Left ventricle myocardium superior (tissue), 1 donor: ENCODE data around the gene RTBDN. TPM values are rescaled to one million over a fixed set of nuclear protein-coding genes. Genes with fewer than 3 reads are reported as not detected.

Experiments used
- ATAC-seq: fragments of 200-7000 bp; cut with Tn5 transposase; one replicate; pipeline ENCODE4 v1.9.1; 2020; ENCODE audit warnings: mild to moderate bottlenecking, moderate library complexity
- DNase-seq: peaks from one replicate; pipeline ENCODE4 v3.0.0-alpha.2; 2020
- intact Hi-C: fragments of 100-400 bp; cut with micrococcal nuclease; formaldehyde crosslinking; loops from one replicate; pipeline ENCODE4 v1.11.0; 2022
- microRNA-seq: library from miRNA; unstranded; fragments of <30 nt; microRNA quantifications from one replicate; pipeline ENCODE4 v1.2.0, GENCODE V29; 2020; ENCODE audit warnings: borderline number of aligned reads
- total RNA-seq: library from RNA; stranded (reverse); fragmentation: NEBNext Ultra II Directional; extraction: Animal tissue kit (Norgen Biotek cat#: 25700); gene quantifications from one replicate; pipeline ENCODE4 v1.2.1, GENCODE V29; 2021
- donor health status: DM: no; HTN: yes; CAD: no; lungs with severe emphysema.

RTBDN gene
- total RNA-seq, 1 donor from 2014 or later: not detected

- ATAC-seq (no peak), DNase-seq (peak; percentile 74)
- intact Hi-C loops: no loop called here
Observed at GRCh38 chr19:12786141-12786870, 48.1 kb downstream of the RTBDN start.

DNA sequence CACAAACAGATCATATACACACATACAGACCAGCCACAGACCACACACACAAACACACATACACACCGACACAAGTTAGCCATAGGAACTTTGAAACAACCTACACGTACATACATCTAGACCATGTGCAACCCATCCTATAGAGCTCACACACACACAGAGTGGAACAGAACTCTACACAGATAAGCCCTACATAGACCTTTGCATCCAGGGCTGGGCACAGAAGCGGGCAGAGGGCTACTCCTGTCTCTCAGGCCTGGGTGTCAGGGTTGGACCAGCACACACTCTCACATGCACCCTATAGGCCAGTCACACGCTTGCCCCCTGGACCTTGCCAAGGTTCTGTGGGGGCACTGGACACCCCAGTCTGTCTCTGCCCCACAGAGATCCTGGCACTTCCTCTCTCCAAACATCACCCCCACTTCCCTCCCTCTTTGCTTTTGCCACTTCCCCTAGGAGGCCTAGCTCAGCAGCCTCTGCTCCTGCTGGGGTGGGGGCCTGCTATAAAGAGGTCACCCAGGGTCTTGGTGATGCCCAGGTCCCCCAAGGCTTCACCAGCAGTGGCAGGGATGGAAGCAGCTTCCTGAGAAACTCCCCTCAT, 48.8 kb downstream of the RTBDN start:
- DNase-seq (no peak), ATAC-seq (no peak)
- intact Hi-C loops: no loop called here

GRCh38 chr19:12784871-12785430, 49.4 kb downstream of the RTBDN start:
- ATAC-seq: no peak
- no peak for DNase-seq
- intact Hi-C loops: no loop called here

DNA sequence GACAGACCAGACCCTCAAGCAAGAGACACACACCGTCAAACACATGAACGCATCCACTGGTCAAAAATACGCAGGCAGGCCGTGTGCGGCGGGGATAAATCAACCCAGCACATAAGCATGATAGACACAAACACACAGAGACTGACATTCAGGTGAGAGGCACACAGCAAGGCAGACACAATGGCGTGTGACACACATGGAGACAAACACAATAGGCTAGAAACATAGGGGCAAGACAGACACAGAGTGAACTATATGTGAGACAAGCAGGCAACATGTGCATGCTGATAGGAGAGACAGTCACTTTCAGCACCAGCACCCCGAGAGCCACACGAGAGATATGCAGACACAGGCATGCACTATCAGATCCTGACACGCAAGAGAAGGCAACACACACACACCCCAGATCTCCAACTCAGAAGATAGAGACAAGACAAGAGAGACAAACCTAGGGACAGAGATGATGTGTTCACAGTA, 49.9 kb downstream of the RTBDN start:
- ATAC-seq: no peak
- intact Hi-C loops: no loop called here
- no peak for DNase-seq

DNA sequence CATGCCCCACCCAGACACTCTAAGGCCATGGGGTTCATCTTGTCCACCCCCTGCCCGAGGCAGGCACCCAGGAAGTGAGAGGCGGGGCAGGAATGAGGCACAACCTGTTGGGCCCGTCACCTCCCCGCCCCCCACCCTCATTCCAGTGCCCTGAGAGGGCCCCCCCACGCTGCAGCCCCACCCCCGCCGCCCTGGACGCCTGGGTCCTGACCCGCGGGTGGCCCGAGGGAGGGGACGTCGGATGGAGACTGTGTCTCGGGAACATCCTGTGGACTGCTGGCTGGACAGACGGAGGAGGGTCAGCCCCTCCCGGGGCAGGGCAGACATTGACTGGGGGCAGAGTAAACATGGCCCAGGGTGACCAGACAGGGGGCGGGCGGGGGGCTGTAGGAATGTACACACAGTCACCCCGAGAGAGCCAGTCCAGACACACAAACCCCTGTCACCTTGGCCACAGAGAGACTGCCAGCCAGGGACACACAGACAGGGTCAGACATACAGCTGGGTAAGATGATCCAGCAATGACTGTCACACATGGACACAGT, 50.5 kb downstream of the RTBDN start:
- intact Hi-C loops: no loop called here
- peak; percentile 71 for DNase-seq
- peak; percentile 7 for ATAC-seq

- intact Hi-C loops: no loop called here
- DNase-seq: no peak
- no peak for ATAC-seq
Observed at GRCh38 chr19:12783291-12783848, 51.0 kb downstream of the RTBDN start.

- DNase-seq (peak; percentile 96), ATAC-seq (peak; percentile 71)
- intact Hi-C loops: no loop called here
Observed at GRCh38 chr19:12782424-12783290, 51.7 kb downstream of the RTBDN start.

- no peak for DNase-seq
- intact Hi-C loops: no loop called here
- ATAC-seq: no peak
Observed at GRCh38 chr19:12782174-12782423, 52.3 kb downstream of the RTBDN start.

DNA sequence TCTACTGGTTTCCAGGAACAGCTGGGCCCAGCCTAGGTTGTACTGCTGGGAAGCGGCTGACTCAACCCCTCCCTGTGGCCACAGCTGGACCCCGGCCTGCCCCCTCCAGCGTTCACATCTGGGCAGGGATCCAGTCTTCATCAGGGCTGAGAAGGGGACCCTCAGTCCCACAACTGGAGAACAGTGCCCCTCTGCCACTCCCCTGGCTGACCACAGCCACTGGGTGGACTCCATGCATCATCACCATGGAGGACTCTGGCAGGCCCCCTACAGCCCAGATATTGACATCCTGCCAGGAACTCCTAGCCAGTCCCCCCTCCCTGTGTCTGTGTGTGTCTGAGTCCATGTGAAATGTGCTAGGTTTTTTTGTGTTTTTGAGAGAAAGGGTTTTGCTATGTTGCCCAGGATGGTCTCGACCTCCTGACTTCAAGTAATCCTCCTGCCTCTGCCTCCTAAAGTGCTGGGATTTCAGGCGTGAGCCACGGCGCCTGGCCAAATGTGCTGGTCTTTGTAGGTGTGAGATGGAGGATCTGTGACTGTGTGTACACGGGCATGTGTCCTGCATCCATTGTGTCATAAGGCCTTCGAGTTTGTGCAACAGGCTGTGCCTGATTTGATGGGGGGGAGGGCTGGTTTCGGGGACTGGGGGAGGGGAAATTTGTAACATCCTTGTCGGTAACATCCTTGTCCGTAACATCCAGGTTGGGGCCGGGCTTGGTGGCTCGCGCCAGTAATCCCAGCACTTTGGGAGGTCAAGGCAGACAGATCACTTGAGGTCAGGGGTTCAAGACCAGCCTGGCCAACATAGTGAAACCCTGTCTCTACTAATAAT, 55.0 kb downstream of the RTBDN start:
- intact Hi-C loops: no loop called here
- ATAC-seq (peak; percentile 26), DNase-seq (peak; percentile 79)

GRCh38 chr19:12778905-12779161, 55.5 kb downstream of the RTBDN start:
- DNase-seq: no peak
- intact Hi-C loops: no loop called here
- ATAC-seq: no peak

- intact Hi-C loops: no loop called here
- ATAC-seq (peak; percentile 45), DNase-seq (peak; percentile 85)
Observed at GRCh38 chr19:12778017-12778904, 56.1 kb downstream of the RTBDN start.

DNA sequence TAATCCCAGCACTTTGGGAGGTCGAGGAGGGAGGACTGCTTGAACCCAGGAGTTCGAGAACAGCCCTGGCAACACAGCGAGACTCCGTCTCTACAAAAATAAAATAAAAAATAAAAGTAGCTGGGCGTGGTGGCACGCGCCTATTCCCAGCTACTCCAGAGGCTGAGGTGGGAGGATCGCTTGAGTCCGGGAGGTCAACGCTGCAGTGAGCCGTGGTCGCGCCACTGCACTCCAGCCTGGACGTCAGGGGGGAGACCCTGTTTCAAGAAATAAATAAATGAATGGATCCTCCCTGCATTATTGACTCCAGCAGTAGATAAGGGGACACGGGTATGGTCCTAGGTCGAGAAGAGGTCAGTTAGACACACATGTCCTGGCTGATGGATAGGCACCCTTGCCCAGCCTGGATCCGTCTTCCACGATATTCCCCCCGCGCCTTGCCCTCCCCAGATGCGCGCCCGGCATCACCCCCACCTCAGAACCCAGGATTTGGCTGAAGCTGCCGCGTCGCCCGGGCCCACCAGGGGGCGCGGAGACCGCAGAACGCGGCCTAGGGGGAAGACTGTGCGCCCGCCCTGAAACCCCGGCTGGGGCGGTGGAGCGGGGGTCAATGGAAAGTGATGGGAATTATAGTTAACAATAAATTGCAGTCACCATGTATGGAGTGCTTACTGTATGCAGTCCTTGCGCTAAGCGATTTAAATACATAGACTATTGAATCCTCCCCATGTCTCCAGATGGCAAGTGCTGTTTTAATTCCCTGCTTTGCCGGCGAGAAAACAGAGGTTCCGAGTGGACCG, 57.0 kb downstream of the RTBDN start:
- peak; percentile 44 for ATAC-seq
- intact Hi-C loops: loop anchor here (2.0 kb wide), 1 partner anchor 17 kb away; no protein-coding TSS in a partner anchor
- peak; percentile 90 for DNase-seq

Small RNA genes within 50 kb of the gene (microRNA-seq; reads per million reads assigned to microRNA genes)
- gene MIR5684 (not detected), gene MIR6794 (not detected)

Other genes starting within 250 kb of the RTBDN start
- 5.1 TPM for gene ZNF490, start 223.8 kb downstream of the RTBDN start, total RNA-seq
- gene ZNF791, start 223.7 kb downstream of the RTBDN start, total RNA-seq: 15.5 TPM
- 32.5 TPM for gene MAN2B1, start 167.8 kb downstream of the RTBDN start, total RNA-seq
- gene WDR83, start 167.8 kb downstream of the RTBDN start, total RNA-seq: 8.7 TPM
- gene DHPS, start 152.7 kb downstream of the RTBDN start, total RNA-seq: 60.2 TPM
- not detected for gene GNG14, start 146.6 kb downstream of the RTBDN start, total RNA-seq
- 1.7 TPM for gene FBXW9, start 137.9 kb downstream of the RTBDN start, total RNA-seq
- 36.0 TPM for gene TNPO2, start 110.6 kb downstream of the RTBDN start, total RNA-seq
- 127 TPM for gene TRIR, start 99.9 kb downstream of the RTBDN start, total RNA-seq
- gene GET3, start 97.1 kb downstream of the RTBDN start, total RNA-seq: 64.7 TPM
- gene BEST2, start 82.8 kb downstream of the RTBDN start, total RNA-seq: not detected
- gene HOOK2, start 59.0 kb downstream of the RTBDN start, total RNA-seq: 44.9 TPM
- 24.2 TPM for gene JUNB, start 43.1 kb downstream of the RTBDN start, total RNA-seq
- 750 TPM for gene PRDX2, start 32.8 kb downstream of the RTBDN start, total RNA-seq
- 2.2 TPM for gene THSD8, start 32.5 kb downstream of the RTBDN start, total RNA-seq
- gene RNASEH2A, start 28.0 kb downstream of the RTBDN start, total RNA-seq: 4.5 TPM
- 0.12 TPM for gene MAST1, start 3.9 kb upstream of the RTBDN start, total RNA-seq
- gene DNASE2, start 46.9 kb upstream of the RTBDN start, total RNA-seq: 19.2 TPM
- not detected for gene KLF1, start 52.6 kb upstream of the RTBDN start, total RNA-seq
- 30.5 TPM for gene GCDH, start 56.6 kb upstream of the RTBDN start, total RNA-seq
- not detected for gene SYCE2, start 84.7 kb upstream of the RTBDN start, total RNA-seq
- 38.5 TPM for gene FARSA, start 99.1 kb upstream of the RTBDN start, total RNA-seq
- gene CALR, start 104.0 kb upstream of the RTBDN start, total RNA-seq: 422 TPM
- 188 TPM for gene RAD23A, start 111.3 kb upstream of the RTBDN start, total RNA-seq
- gene GADD45GIP1, start 122.6 kb upstream of the RTBDN start, total RNA-seq: 28.7 TPM
- gene DAND5, start 135.0 kb upstream of the RTBDN start, total RNA-seq: 11.2 TPM
- gene NFIX, start 160.9 kb upstream of the RTBDN start, total RNA-seq: 171 TPM